Subcutaneous adipose tissue (tissue), 4 donors: ENCODE results near the gene MRPL39. TPM values are rescaled to one million over a fixed set of nuclear protein-coding genes. Genes with fewer than 3 reads are reported as not detected.

Experiments
- CTCF ChIP-seq: fragments of 450-650 bp; IDR thresholded peaks from one replicate; pipeline ENCODE4 v1.5.1; 2016; ENCODE audit warnings: low read depth, mild to moderate bottlenecking, control low read depth, antibody characterized with exemption, moderate library complexity
- total RNA-seq, 4 donors: library from RNA; depleted of rRNA; stranded (reverse); fragments of >200 nt; gene quantifications; one replicate each; pipeline ENCODE4 v1.1.0, GENCODE V29; 2016

Gene MRPL39
- total RNA-seq, 4 donors from 2014 or later, result 13.0 to 36.7 (median 16.2) TPM

DNA sequence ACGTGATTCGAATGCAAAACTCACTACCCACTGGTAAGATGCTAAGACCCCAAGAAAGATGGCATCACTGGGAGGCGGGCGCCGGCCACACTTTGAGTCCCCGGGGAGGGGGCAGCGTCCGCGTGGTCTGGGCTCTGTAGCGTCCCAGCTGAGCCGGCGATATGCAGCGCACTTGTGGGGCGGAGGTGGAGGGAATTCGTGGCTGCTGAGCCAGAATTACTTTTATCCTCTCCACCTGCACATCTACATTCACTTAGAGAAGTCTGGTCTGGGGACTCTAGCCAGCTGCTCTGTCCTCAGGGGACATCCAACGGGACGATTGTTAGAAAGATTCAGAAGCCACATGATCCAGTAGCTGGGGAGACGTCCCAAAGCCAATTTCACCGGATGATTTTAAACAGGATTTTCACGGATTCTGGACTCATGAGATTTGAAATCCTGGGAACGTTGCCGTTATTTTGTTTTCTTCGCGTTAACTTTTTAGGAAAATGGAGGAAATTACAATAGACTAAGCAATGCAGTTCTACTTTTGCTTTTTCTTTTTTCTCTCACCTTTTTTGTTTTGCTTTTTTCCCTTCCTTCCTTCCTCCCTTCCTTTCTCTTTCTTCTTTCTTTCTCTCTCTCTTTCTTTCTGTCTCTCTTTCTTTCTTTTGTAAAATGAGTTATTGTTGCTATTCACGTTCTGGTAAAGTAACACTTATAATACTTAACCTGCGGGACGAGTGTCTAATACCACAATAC, 33.1 kb upstream of the MRPL39 start:
- no peak for TF ChIP-seq CTCF

DNA sequence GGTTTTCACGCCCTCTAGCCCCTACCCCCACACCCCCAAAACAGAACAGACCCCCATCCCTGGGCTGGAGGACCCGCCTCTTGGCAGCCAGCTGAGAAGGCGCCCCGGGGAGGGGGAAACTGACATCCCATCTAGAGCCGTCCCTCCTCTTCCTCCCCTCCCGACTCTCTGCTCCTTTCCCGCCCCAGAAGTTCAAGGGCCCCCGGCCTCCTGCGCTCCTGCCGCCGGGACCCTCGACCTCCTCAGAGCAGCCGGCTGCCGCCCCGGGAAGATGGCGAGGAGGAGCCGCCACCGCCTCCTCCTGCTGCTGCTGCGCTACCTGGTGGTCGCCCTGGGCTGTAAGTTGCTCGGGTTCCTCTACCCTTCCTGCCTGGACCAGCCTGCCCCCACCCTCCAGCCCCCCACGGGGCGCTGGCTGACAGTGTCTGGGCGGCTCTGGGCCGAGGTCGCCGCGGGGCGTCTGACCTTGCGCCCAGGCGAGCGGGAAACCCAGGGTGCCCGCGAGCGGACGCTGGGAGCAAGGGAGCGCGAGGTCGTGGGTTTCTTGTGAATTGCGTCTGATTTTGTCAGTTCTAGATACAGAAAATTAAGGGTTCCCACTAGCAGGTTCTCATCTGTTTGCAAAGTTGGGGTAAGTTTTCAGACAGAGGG, 32.4 kb upstream of the MRPL39 start:
- no peak for TF ChIP-seq CTCF

GRCh38 chr21:25638660-25639550, 31.6 kb upstream of the MRPL39 start, which contains the start of gene JAM2:
JAM2 (plus strand) TSS chr21:25639258; CDS start chr21:25639822, 564 bp downstream.
- no peak for TF ChIP-seq CTCF

DNA sequence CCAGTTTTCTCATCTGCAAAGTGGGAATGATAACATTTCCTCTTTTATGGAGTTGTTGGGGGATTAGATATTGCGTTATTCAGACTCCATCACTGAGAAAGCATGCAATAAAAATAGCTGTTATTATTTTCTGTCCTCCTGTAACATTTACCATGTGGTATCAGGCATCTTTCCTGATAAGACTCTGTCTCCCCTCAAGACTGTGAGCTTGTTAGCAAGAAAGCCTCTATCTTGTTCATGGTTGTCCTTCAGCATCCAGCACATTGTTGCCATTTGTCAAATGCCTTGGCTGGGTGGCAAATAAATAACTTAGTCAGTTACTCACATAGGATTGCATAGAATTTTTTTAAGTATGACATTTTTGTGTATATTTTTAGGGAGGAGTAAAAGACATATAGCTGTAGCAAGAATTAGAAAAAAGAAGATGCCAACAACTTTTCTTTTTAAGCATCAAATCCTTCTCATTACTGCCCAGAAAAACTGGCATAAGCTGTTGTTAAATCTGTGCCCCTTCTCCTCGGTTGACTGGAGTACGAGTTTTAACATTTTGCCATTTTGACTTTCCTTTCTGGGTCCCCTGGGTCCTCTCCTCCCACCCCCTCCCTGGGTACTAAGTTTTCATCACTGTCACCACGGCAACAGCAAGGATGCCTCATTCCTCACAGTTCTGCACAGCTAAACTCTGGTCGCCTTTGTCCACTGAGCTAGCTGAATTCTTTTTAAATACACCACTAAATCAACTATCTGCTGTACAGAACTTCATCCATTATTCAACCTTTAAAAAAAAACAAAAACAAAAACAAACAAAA, 30.8 kb upstream of the MRPL39 start:
- no peak for TF ChIP-seq CTCF

GRCh38 chr21:25636727-25637126, 29.4 kb upstream of the MRPL39 start:
- TF ChIP-seq CTCF, result no peak

GRCh38 chr21:25635310-25635709, 28.0 kb upstream of the MRPL39 start:
- no peak for TF ChIP-seq CTCF
